HCT116 (cell line): Measurements from ENCODE around the gene EYA4. TPM values are rescaled to one million over a fixed set of nuclear protein-coding genes. Genes with fewer than 3 reads are reported as not detected.

ENCODE experiments used
- ATAC-seq: fragments of 200-7000 bp; cut with Tn5 transposase; 2 replicates; pipeline ENCODE4 v1.9.1; 2020; ENCODE audit warnings: mild to moderate bottlenecking, moderate library complexity
- BruUV-seq: library from RNA; stranded (reverse); fragments of 400-500 nt; replicated peaks from 2 replicates; lab custom pipeline; 2021; lab: Mats Ljungman, UMichigan
- CTCF ChIA-PET: fragments of 300-600 bp; sonication (Branson Sonifier 250); formaldehyde crosslinking; loops from one replicate; lab custom pipeline; 2021; ENCODE audit warnings: antibody characterized with exemption; lab: Charles Lee
- POLR2A ChIA-PET: fragments of 300-600, 350-600 bp; sonication (Branson Sonifier 250); formaldehyde crosslinking; loops from one replicate; lab custom pipeline; 2021; ENCODE audit warnings: antibody characterized with exemption; lab: Charles Lee
- RAD21 ChIA-PET, 2 experiments: fragments of 300-600 bp; sonication (Branson Sonifier 250); formaldehyde crosslinking; loops; one replicate each; lab custom pipeline; 2023; ENCODE audit warnings: low total read pairs in 2 of 2; ENCODE audit not compliant: uncharacterized antibody in 2 of 2, unreplicated experiment in 2 of 2, low non-redundant PET in 1 of 2; lab: Charles Lee
- DNase-seq: peaks from one replicate; pipeline ENCODE4 v3.0.0-alpha.2; 2010; ENCODE audit warnings: low read depth, low spot score
- H2AFZ ChIP-seq: fragments of 200-600 bp; shearing (Covaris generic), sonication (generic); 2 replicates; pipeline ENCODE4 v1.6.1; 2017; ENCODE audit warnings: low read depth, mixed run types, mixed read lengths, antibody characterized with exemption, low read length; ENCODE audit not compliant: poor library complexity, severe bottlenecking
- H3K27ac ChIP-seq: 2 replicates; pipeline ENCODE4 v1.5.1; 2012; ENCODE audit warnings: low read depth, low read length
- H3K27me3 ChIP-seq: fragments of 200-600 bp; sonication (generic); 2 replicates; pipeline ENCODE4 v1.6.1; 2016; ENCODE audit warnings: mixed run types, low read length, mixed read lengths; ENCODE audit not compliant: insufficient read depth
- H3K36me3 ChIP-seq, 2 experiments: fragments of 200-500 bp in 1 of 2; fragments of 200-600 bp in 1 of 2; sonication (Bioruptor generic) in 1 of 2; sonication (generic) in 1 of 2; 2 replicates each; pipeline versions ENCODE4 v1.5.1 to v1.6.1; 2014 to 2016; ENCODE audit warnings: low read length in 2 of 2, inconsistent platforms in 1 of 2, mixed read lengths in 1 of 2, mixed run types in 1 of 2; ENCODE audit not compliant: insufficient read depth in 2 of 2, control insufficient read depth in 1 of 2
- H3K4me1 ChIP-seq, 2 experiments: fragments of 200-600 bp in 1 of 2; sonication (generic) in 1 of 2; 2 replicates each; pipeline versions ENCODE4 v1.5.1 to v1.6.1; 2012 to 2017; ENCODE audit warnings: low read length in 2 of 2, inconsistent platforms in 1 of 2, mild to moderate bottlenecking in 1 of 2, mixed read lengths in 1 of 2, mixed run types in 1 of 2, moderate library complexity in 1 of 2; ENCODE audit not compliant: insufficient read depth in 2 of 2, control insufficient read depth in 1 of 2
- H3K4me2 ChIP-seq: fragments of 200-600 bp; sonication (generic); 2 replicates; pipeline ENCODE4 v1.6.1; 2017; ENCODE audit warnings: mixed run types, low read length, mixed read lengths
- H3K4me3 ChIP-seq, 2 experiments: fragments of 200-600 bp in 1 of 2; sonication (generic) in 1 of 2; replicated peaks in 1 of 2; 2 replicates each; pipeline ENCODE4 v1.5.1; 2011 to 2016; ENCODE audit warnings: low read length in 2 of 2, control low read depth in 1 of 2, low read depth in 1 of 2, mild to moderate bottlenecking in 1 of 2, mixed read lengths in 1 of 2, mixed run types in 1 of 2
- H3K79me2 ChIP-seq: fragments of 200-600 bp; sonication (generic); 2 replicates; pipeline ENCODE4 v1.6.1; 2017; ENCODE audit warnings: mild to moderate bottlenecking, mixed run types, low read length, moderate library complexity, mixed read lengths; ENCODE audit not compliant: insufficient read depth
- H3K9ac ChIP-seq: fragments of 200-600 bp; sonication (generic); 2 replicates; pipeline ENCODE4 v1.6.1; 2016; ENCODE audit warnings: low read length, mixed read lengths
- H3K9me2 ChIP-seq: fragments of 200-600 bp; sonication (generic), shearing (Covaris generic); 2 replicates; pipeline ENCODE4 v1.6.1; 2017; ENCODE audit warnings: mixed run types, mild to moderate bottlenecking, moderate library complexity; ENCODE audit not compliant: insufficient read depth
- H3K9me3 ChIP-seq, 2 experiments: fragments of 200-500 bp in 1 of 2; fragments of 200-600 bp in 1 of 2; sonication (Bioruptor generic) in 1 of 2; sonication (generic) in 1 of 2; 2 replicates each; pipeline ENCODE4 v1.6.1; 2014 to 2017; ENCODE audit warnings: low read length in 2 of 2, mixed read lengths in 2 of 2, inconsistent platforms in 1 of 2, low read depth in 1 of 2, mild to moderate bottlenecking in 1 of 2, mixed run types in 1 of 2, moderate library complexity in 1 of 2; ENCODE audit not compliant: control insufficient read depth in 1 of 2, insufficient read depth in 1 of 2
- H4K20me1 ChIP-seq: fragments of 200-600 bp; sonication (generic), shearing (Covaris generic); 2 replicates; pipeline ENCODE4 v1.6.1; 2017; ENCODE audit warnings: mixed run types, mild to moderate bottlenecking, moderate library complexity; ENCODE audit not compliant: insufficient read depth
- ATF3 ChIP-seq: IDR thresholded peaks from 2 replicates; pipeline ENCODE4 v1.6.1; 2012
- CBX3 ChIP-seq: IDR thresholded peaks from 2 replicates; pipeline ENCODE4 v1.6.1; 2012; ENCODE audit warnings: low read depth
- CEBPB ChIP-seq: IDR thresholded peaks from 2 replicates; pipeline ENCODE4 v1.6.1; 2012; ENCODE audit warnings: low read depth
- CTCF ChIP-seq, 3 experiments: fragments of 200-600 bp in 1 of 3; sonication (generic) in 1 of 3; IDR thresholded peaks in 2 of 3; conservative IDR thresholded peaks in 1 of 3; 2 replicates each; pipeline ENCODE4 v1.5.1; 2012 to 2017; ENCODE audit warnings: low read depth in 2 of 3, low read length in 2 of 3, antibody characterized with exemption in 1 of 3, borderline replicate concordance in 1 of 3, control low read depth in 1 of 3, mild to moderate bottlenecking in 1 of 3, mixed read lengths in 1 of 3, mixed run types in 1 of 3, moderate library complexity in 1 of 3; ENCODE audit not compliant: insufficient read depth in 1 of 3
- EZH2 ChIP-seq: fragments of 200-600 bp; sonication (generic); IDR thresholded peaks from 2 replicates; pipeline ENCODE4 v1.6.1; 2017; ENCODE audit warnings: antibody characterized with exemption, mixed run types
- EZH2phosphoT487 ChIP-seq: fragments of 200-600 bp; IDR thresholded peaks from 2 replicates; pipeline ENCODE4 v1.6.1; 2018; ENCODE audit warnings: antibody characterized with exemption, borderline replicate concordance
- JUND ChIP-seq: IDR thresholded peaks from 2 replicates; pipeline ENCODE4 v1.6.1; 2012
- MAX ChIP-seq: IDR thresholded peaks from 2 replicates; pipeline ENCODE4 v1.6.1; 2012
- POLR2A ChIP-seq: IDR thresholded peaks from 2 replicates; pipeline ENCODE4 v1.7.0; 2011; ENCODE audit warnings: borderline replicate concordance; ENCODE audit not compliant: insufficient read depth, insufficient read length; ENCODE audit errors: extremely low read depth
- POLR2AphosphoS5 ChIP-seq: IDR thresholded peaks from 2 replicates; pipeline ENCODE4 v1.6.1; 2011; ENCODE audit warnings: mild to moderate bottlenecking, low read depth, low read length, moderate library complexity
- RAD21 ChIP-seq: IDR thresholded peaks from 2 replicates; pipeline ENCODE4 v1.6.1; 2012; ENCODE audit warnings: low read depth, mild to moderate bottlenecking
- REST ChIP-seq: IDR thresholded peaks from 2 replicates; pipeline ENCODE4 v1.6.1; 2012; ENCODE audit warnings: low read depth
- SIN3A ChIP-seq: IDR thresholded peaks from 2 replicates; pipeline ENCODE4 v1.6.1; 2012; ENCODE audit warnings: low read depth
- SP1 ChIP-seq: IDR thresholded peaks from 2 replicates; pipeline ENCODE4 v1.6.1; 2012; ENCODE audit warnings: low read depth
- YY1 ChIP-seq: IDR thresholded peaks from 2 replicates; pipeline ENCODE4 v1.6.1; 2011; ENCODE audit warnings: low read length, low read depth, moderate library complexity, mild to moderate bottlenecking; ENCODE audit not compliant: insufficient replicate concordance; ENCODE audit errors: extremely low read depth
- ZFX ChIP-seq: fragments of 450-650 bp; IDR thresholded peaks from 2 replicates; pipeline ENCODE4 v1.6.1; 2017
- ZNF274 ChIP-seq: fragments of 200-500 bp; sonication (Bioruptor generic); IDR thresholded peaks from 2 replicates; pipeline ENCODE4 v1.6.1; 2014; ENCODE audit warnings: mild to moderate bottlenecking, low read depth, low read length, inconsistent platforms
- intact Hi-C: fragments of 100-400 bp; cut with micrococcal nuclease; formaldehyde crosslinking; loops from 2 replicates; pipeline ENCODE4 v1.10.0; 2022
- total RNA-seq: library from RNA; stranded (reverse); gene quantifications from one replicate; pipeline ENCODE4 v1.2.1, GENCODE V29; 2021; ENCODE audit not compliant: unreplicated experiment

Gene EYA4
- total RNA-seq, 1 experiment from 2014 or later, result not detected

- intact Hi-C loops, result no loop called here
These were observed 195.5 kb downstream of the EYA4 start for GRCh38 chr6:133436652-133437051.

GRCh38 chr6:133441491-133441890 is 200.3 kb downstream of the EYA4 start:
- Histone ChIP-seq H3K4me1 (no peaks in the 10 kb centered on the region), H3K27me3 (no peaks in the 10 kb centered on the region), H4K20me1 (no peaks in the 10 kb centered on the region), H3K27ac (no peak overlapping the region), H2AFZ (no peak overlapping the region), H3K9me2 (no peaks in the 10 kb centered on the region), H3K9ac (no peak overlapping the region), H3K36me3 (no peaks in the 10 kb centered on the region), H3K79me2 (no peaks in the 10 kb centered on the region), H3K9me3 (no peaks in the 10 kb centered on the region), H3K4me2 (no peak overlapping the region), H3K4me3 (no peak overlapping the region)
- TF ChIP-seq EZH2phosphoT487, result no peak
- no peak for TF ChIP-seq CTCF (IDR thresholded peaks at IDR 0.05 in 2 of 3, conservative IDR thresholded peaks at IDR 0.05 in 1 of 3; ENCODE audit: borderline replicate concordance in 1 of 3, insufficient read depth in 1 of 3, low read depth in 2 of 3, low read length in 2 of 3)
- no peak for TF ChIP-seq MAX
- TF ChIP-seq SIN3A, result no peak
- TF ChIP-seq CEBPB, result no peak
- no peak for TF ChIP-seq REST
- no peak for TF ChIP-seq SP1
- TF ChIP-seq POLR2A, result no peak
- no peak for TF ChIP-seq YY1
- TF ChIP-seq ZFX, result no peak
- no peak for TF ChIP-seq RAD21
- TF ChIP-seq EZH2, result no peak
- TF ChIP-seq ZNF274, result no peak
- no peak for TF ChIP-seq ATF3
- no peak for TF ChIP-seq JUND
- no peak for TF ChIP-seq POLR2AphosphoS5
- no TSS peak for BruUV-seq
- intact Hi-C loops, result no loop called here
- CTCF ChIA-PET, result no interaction called here
- DNase-seq (no peak), ATAC-seq (no peak)
- POLR2A ChIA-PET, result no interaction called here
- RAD21 ChIA-PET, result no interaction called here

More at GRCh38 chr6:133436652-133437051, 195.5 kb downstream of the EYA4 start:
- Histone ChIP-seq H3K9me3 (no peaks in the 10 kb centered on the region), H3K27ac (no peak overlapping the region), H3K36me3 (no peaks in the 10 kb centered on the region), H4K20me1 (no peaks in the 10 kb centered on the region), H3K4me3 (no peak overlapping the region), H2AFZ (no peak overlapping the region)
- no peak for DNase-seq
- no TSS peak for BruUV-seq
- no peak for TF ChIP-seq CBX3
- no peak for TF ChIP-seq CEBPB
- TF ChIP-seq, all 23 proteins: peak for 0
- RAD21 ChIA-PET, result no interaction called here
- no peak for ATAC-seq
- no peaks in the 10 kb centered on the region for H3K4me1 ChIP-seq
- H3K79me2 ChIP-seq, result no peaks in the 10 kb centered on the region
- POLR2A ChIA-PET, result no interaction called here
- H3K4me2 ChIP-seq, result no peak overlapping the region
- no peak overlapping the region for H3K9ac ChIP-seq
- no peaks in the 10 kb centered on the region for H3K9me2 ChIP-seq
- no peaks in the 10 kb centered on the region for H3K27me3 ChIP-seq
- CTCF ChIA-PET, result no interaction called here
